GM19099 (cell line): ENCODE results near the gene RPS2.
A peak's percentile ranks its signal among the peaks of the same experiment; 100 is the strongest.

Experiments used
- POLR2A ChIP-seq: IDR thresholded peaks from 3 replicates; pipeline ENCODE4 v1.6.1; 2011; ENCODE audit warnings: low read depth; ENCODE audit not compliant: insufficient read length; ENCODE audit errors: extremely low read depth

RPS2 gene

DNA sequence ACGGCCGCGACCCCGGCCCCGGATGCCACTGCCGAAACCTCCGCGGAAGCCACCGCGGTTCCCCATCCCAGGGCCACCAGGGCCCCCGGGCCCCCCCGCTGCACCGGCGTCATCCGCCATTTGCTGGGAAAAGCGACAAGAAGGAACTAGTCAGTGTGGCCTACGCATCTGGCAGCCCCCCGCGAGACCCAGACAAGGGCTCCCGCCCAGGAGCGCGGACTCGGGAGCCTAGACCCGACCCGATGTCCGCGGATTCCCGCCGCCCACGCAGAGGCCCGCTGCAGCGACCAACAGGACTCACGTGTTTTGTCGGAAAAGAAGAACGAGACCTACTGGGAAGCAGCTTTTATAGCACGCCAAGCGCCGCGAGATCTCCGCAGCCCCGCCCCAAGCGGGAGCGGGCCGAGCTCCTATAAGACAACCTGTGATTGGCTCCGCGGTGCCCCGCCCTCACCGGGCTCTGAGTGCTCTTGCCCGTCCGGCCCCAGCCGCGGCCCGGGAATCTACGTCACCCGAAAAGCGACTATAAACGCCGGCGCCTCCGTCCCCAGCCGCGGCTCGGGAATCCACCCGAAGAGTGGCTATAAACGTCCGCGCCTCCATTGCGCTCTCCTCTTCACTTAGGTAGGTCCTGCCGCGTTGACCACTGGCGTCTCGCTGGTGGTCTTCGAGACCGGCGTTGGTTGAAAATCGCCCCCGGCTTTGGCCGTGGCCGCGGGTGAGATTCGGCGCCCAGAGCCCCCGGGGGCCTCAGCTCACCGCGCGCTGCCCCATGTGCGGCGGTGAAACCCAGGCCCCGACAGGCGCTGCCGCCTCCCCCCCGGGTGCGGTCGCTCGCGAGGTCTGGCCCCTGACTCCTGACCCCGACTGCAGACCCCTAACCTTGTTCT lies at the start of gene RPS2:
Gene RPS2 (minus strand): TSS at position 321 of the 890 bp plus-strand sequence. CDS start 201 bp downstream, at position 120.
- TF ChIP-seq POLR2A, result peak; percentile 100

DNA sequence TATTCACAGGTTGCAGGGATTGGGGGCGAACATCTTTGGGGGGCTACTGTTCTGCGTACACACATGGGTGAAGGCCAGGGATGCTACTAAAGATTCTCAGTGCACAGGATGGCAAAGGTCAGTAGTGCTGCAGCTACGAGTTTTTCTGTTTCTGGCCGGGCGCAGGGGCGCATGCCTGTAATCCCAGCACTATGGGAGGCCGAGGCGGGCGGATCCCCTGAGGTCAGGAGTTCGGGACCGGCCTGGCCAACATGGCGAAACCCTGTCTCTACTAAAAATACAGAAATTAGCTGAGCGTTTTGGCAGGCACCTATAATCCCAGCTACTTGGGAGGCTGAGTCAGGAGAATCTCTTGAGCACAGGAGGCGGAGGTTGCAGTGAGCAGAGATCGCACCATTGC lies 48.9 kb upstream of the RPS2 start:
- TF ChIP-seq POLR2A, result no peak

DNA sequence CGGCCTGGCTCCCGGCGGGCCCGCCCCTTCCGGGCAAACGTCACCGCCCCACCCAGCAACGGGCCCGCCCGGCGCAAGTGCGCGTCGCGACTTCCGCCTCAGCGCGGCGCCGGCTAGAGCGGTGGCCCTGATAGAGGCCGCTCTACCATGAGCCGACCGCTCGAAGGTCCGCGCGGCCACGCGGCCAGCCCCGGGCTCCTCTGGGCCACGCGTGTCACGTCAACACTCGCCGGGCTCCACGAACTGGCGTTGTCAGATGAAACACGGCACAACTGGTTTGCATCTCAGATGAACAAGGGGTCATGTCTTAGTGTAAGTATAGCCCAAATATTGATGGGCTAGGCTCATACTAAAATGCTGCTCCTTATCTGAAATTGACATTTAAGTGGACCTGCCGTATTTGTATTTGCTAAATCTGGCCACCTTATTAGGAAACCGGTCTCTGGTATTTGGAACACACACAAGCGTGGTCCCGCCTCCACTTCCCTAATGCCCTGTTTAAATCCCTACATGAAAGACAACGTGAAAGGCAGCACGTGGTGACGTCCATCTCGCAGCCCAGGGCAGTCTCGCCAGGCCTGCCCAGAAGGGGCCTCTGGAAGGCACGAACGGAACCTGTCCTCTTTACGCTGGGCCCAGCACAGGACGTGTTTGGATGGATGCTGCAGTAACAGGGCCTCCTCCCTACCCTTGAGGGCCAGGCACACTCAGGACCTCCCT lies 45.3 kb upstream of the RPS2 start, which contains the start of gene ZNF598:
Gene ZNF598 (minus strand): TSS at position 31 of the 720 bp plus-strand sequence.
- peak; percentile 96 for TF ChIP-seq POLR2A

DNA sequence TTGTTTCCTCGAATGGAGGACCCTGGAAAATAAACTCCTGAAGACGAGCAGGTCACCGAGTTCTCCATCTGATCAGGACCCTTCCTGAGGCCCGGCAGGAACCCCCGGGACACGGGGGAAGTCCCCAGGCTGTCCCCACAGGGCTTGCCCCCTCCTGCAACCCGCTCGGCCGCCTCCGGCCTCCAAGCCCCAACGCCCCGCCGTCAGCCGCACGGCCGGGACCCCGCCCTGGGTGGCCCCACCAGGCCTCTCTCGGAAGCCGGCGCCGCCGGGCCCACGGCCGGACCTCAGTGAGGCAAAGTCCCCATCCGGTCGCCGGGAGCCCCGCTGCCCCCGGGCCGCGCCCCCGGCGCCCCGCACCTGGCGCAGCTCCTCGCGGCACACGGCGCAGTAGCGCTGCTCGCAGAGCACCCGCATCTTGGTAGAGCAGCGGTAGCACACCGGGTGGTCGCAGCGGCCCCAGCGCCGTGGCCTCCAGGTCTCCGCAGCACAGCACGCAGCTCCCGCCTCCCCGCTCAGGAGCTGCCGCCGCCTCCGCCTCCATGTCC lies 44.6 kb upstream of the RPS2 start:
- TF ChIP-seq POLR2A, result no peak

DNA sequence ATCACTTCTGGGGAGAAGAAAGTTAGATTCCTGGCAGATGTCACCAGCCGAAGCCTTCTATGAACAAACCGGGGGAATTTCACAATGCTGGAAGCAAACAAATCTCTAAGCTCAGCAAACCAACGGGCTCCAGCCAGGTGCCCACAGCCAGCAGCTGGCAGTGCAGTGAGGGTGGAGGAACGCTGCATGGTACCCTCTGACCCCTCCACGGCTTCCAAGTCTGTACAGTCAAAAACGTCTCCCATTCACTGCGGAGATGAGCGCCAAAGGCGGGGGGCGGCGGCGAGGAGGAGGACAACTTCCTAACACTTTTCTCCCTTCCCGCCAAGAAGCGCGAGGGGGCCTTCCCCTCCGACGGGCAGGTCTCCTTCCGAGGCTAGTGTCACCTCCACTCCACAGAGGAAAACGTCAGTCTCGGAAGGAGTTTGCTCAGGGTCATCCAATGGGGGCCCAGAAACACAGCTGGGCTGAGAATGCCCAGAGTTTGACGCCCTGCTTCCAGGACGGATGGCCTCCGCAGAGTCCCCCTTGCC lies 44.1 kb upstream of the RPS2 start:
- TF ChIP-seq POLR2A, result no peak

DNA sequence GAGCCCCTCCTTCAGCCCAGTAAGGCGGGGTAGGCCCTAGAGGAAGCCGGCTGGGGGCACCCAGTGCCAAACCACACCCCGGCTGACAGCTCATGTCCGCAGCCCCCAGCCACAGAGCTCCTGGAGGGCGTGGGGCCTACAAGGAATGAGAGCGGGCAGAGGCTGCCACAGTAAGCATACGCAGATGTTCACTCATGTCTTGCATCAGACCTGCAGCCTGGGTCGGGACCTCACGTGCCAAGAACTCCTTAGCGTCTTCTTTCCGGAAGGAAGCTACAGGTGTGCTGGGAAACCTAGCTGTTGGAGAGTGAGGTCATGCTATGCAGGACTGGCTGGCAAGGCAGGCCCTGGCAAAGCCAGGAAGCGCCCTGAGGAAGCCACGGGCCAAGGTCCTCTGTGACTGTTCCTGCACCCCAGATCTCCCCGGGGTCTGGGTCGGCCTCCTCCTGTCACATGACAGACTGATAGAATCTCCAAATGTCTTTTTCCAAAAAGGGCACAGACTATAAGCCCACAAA lies 43.4 kb upstream of the RPS2 start:
- no peak for TF ChIP-seq POLR2A

DNA sequence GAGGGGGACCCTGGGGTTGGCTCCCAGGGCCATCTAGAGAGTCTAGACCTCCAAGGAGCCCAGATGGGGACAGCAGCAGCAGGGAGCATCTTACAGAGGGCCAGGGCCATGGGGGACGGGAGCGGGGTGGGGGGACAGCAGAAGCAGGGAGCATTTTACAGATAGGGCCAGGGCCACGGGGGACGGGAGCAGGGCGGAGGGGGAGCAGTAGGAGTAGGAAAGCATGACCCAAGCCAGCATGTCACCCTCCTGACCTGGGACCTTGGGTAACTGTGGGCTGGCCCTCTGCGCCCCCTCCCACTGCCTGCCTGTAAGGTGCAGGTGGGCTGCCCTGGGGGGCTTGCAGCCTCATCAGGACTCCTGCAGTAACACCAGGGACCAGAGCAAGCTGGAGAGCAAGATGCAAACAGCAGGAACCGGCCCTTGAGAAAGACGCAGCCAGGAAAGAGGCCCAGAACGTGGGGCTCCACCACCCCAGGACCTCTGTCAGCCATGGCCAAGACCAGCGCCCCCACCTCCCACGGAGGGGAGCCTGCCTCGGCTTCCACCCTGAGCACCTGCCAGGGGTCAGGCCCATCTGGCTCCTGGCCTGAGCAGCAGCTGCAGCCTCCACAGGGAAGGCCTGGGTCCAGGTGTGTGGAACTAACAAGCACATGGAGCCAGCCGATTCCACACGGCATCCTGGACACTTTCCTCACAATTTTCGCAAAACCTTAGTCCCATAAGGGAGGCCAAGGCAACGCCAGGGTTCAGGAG lies 42.6 kb upstream of the RPS2 start:
- no peak for TF ChIP-seq POLR2A

DNA sequence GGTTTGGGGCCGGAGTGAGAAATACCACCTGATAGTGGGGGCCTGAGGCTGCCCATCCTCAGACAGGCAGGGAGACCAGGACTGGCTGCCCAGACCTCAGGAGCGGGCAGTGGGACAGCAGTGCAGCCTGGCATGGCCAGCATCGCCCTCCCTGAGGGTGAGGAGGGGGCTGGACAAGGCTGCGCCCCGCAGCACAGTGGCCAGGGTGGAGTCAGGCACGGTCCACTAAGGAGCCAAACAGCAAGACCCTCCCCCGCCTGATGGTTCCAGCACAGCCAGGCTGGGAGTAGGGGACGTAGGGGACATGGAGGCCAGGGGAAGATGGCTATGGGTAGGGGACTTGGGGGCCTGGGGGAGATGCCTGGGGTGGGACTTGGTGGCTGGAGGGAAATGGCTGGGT lies 41.7 kb upstream of the RPS2 start:
- TF ChIP-seq POLR2A, result no peak

DNA sequence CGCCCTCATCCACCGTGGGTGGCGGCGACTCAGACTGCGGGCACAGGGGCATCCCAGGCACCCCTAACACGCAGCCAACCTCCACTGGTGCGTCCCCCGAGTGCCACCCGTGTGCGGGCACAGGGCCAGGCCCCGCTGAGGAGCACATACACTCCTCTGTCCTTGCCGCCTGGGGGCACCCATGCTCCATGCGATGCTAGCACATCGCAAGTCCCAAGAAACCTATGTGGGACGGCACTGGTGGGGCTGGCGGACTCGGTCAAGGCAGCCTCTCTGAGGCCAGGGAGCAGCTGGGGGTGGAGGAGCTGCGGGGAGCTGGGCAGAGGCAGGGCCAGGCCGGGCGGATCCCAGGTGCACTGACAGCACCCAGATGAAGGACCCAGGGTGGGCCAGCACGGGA lies 41.0 kb upstream of the RPS2 start:
- TF ChIP-seq POLR2A, result no peak

DNA sequence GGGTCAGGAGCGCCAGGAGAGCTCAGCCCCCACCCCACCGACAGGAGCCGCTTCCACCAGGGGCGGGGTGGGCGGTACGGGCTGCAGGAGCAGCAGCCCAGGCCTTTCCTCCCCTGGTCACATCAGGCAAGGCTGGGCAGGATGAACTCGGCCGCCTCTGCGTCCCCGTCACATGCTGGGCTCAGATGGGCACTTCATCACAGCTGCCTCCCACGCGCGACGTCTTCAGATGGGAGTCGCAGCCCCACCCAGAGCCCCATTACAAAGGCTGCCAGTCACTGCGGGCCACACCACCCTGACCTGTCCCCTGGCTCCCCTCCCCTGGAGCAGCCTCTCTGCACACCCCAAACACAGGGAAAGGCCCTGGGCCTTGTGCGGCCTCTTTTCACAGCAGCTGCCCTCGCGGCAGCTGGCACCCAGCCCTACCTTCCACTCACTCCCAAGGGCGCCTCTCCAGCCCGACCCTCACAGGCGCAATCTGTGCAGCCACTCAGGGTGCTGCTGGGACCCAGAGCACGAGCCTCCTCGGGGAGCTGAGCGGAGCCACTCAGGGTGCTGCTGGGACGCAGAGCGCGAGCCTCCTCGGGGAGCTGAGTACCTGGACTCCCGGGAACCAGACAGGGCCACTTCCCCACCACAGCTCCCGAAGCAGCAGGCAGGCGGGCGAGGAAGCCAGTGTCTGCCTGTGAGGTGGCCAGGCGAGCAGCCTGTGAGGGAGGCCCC lies 40.3 kb upstream of the RPS2 start:
- no peak for TF ChIP-seq POLR2A

DNA sequence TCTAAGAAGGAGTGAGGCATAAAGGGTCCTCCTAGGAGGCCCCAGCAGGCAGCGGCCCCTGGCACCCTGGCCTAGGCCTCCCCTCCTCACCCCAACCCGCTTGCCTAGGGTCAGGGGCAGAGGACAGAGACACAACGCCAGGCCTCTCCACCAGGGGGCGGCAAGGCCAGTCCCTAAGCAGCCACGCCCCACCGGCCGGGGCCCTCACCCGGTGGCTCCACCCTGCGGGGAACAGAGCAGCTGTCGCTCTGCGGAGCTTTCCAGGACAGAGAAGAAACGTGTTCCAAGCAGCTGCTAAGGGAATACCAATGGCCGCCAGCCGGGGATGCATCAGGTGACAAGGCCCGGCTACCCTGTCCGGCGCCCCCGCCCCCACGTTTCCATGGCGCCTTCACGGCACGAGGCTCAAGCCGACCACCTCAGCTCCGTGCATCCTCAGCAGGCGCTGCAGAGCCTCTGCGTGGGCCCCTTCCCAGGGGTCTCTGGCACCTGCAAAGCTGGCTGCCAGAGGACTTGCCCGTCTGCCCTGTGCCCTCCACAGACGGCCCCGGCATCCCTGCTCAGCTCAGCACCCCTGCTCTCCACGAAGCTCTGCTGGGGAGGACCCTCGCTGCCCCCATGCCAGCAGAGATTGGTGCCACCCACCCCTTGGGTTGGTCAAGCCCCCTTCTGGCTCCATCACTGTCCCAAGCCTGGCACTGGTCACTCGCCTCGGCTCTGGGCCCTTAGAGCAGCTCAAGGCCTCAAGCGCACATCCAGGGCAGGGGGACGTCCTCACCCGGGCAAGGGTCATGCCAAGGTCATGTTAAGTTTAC lies 39.4 kb upstream of the RPS2 start:
- TF ChIP-seq POLR2A, result no peak

DNA sequence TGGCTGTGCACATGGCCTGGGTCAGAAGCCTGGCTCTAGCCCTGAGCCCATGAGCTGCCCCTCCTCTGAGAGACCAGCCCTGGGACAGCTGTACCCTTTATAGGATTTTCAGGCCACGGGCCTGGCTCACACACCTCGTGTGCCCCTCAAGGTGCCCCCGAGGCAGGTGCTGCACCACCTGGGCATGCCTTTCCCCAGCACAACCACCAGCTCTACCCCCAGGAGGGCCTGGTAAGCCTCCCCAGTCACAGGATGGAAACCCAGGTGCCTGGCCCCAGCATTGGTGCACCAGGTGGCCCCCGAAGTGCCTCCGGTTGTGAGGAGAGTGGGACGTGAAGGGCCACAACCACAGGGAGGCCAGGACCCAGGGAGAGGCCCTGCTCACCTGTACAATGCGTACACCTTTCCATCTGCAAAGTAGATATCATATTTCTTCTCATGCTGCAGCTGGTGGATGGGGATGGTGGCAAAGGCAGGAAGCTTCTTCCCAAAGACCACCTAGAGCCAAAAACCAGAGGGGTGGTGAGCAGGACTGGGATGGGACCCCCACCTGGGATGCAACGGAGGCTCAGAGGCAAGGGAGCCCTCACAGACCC lies 38.7 kb upstream of the RPS2 start:
- TF ChIP-seq POLR2A, result no peak
